Measurements from ENCODE around the gene EXO5. TPM values are rescaled to one million over a fixed set of nuclear protein-coding genes. Genes with fewer than 3 reads are reported as not detected.
A peak's percentile ranks its signal among the peaks of the same experiment; 100 is the strongest.

The EXO5 gene
- total and polyA plus RNA-seq, 2 of the 13 experiments (the other 11 are each of a cell fraction or from before 2014, with no cell fraction given): 9.9 to 20.5 TPM

DNA sequence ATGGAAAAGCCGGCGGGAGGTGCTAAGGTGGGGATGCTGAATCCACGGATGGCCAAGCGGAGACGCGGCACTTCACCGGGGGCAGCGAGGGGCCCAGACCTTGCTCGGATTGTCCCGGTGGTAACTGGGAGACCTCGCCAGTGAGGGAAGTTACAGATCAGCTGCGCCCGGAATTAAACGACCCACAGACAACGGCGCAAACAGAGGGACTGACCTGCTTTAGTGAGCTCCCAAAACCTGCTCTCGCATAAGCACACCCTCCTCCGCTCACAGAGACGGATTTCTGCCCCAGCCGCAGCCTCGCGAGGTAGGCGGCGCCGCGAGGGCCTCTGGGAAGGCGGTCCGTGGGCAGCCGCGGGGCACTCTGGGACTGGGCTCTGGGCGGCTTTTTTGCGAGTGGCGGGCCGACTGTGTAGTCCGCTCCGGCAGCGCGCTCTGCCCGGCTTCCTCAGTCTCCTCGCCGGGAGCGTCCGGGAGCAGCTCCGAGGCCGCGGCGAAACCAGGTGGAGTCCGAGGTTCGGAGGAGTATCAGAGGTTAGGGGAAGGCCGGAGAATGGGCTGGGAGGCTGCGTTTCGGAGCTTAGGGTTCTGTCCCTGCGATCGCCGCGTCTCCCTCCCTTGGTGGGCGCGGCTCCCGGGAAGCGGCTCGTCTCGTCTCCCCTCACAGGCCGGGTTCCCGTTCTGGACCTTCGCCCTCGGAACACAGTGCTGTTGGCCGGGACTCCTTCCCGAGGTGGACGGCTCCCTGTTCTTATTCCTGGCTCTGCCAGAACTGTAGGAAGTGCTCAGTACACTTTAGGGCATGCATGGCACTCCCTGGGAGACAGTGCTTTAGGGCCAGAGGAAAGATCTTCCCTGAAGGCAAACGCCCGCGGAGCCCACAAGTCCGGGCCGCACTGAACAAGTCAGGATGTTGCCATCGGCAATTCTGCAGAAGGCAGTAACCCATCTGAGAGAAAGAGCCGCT is at the start of gene EXO5 (continued):
- TF ChIP-seq, protein P1, sequence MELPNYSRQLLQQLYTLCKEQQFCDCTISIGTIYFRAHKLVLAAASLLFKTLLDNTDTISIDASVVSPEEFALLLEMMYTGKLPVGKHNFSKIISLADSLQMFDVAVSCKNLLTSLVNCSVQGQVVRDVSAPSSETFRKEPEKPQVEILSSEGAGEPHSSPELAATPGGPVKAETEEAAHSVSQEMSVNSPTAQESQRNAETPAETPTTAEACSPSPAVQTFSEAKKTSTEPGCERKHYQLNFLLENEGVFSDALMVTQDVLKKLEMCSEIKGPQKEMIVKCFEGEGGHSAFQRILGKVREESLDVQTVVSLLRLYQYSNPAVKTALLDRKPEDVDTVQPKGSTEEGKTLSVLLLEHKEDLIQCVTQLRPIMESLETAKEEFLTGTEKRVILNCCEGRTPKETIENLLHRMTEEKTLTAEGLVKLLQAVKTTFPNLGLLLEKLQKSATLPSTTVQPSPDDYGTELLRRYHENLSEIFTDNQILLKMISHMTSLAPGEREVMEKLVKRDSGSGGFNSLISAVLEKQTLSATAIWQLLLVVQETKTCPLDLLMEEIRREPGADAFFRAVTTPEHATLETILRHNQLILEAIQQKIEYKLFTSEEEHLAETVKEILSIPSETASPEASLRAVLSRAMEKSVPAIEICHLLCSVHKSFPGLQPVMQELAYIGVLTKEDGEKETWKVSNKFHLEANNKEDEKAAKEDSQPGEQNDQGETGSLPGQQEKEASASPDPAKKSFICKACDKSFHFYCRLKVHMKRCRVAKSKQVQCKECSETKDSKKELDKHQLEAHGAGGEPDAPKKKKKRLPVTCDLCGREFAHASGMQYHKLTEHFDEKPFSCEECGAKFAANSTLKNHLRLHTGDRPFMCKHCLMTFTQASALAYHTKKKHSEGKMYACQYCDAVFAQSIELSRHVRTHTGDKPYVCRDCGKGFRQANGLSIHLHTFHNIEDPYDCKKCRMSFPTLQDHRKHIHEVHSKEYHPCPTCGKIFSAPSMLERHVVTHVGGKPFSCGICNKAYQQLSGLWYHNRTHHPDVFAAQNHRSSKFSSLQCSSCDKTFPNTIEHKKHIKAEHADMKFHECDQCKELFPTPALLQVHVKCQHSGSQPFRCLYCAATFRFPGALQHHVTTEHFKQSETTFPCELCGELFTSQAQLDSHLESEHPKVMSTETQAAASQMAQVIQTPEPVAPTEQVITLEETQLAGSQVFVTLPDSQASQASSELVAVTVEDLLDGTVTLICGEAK (IDR thresholded peaks at IDR 0.05): no peak
- TF ChIP-seq, protein P1 (CRISPR knock-in tag; IDR thresholded peaks at IDR 0.05): peak; percentile 86
- TF ChIP-seq, protein P2, sequence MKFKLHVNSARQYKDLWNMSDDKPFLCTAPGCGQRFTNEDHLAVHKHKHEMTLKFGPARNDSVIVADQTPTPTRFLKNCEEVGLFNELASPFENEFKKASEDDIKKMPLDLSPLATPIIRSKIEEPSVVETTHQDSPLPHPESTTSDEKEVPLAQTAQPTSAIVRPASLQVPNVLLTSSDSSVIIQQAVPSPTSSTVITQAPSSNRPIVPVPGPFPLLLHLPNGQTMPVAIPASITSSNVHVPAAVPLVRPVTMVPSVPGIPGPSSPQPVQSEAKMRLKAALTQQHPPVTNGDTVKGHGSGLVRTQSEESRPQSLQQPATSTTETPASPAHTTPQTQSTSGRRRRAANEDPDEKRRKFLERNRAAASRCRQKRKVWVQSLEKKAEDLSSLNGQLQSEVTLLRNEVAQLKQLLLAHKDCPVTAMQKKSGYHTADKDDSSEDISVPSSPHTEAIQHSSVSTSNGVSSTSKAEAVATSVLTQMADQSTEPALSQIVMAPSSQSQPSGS (CRISPR knock-in tag; IDR thresholded peaks at IDR 0.05): peak; percentile 55; the same call in 1 of the 2 replicates
- TF ChIP-seq ZBTB2 (CRISPR knock-in tag; IDR thresholded peaks at IDR 0.05; ENCODE audit: low read depth) (no peak), HHEX (CRISPR knock-in tag; IDR thresholded peaks at IDR 0.05) (no peak), HOXA3 (CRISPR knock-in tag; IDR thresholded peaks at IDR 0.05) (peak; percentile 86), SP1 (IDR thresholded peaks at IDR 0.05) (no peak), SP1 (CRISPR knock-in tag; IDR thresholded peaks at IDR 0.05) (no peak; the same call in none of the 2 replicates), HMG20B (CRISPR knock-in tag; conservative IDR thresholded peaks at IDR 0.05) (no peak)
- TF ChIP-seq, protein P3, sequence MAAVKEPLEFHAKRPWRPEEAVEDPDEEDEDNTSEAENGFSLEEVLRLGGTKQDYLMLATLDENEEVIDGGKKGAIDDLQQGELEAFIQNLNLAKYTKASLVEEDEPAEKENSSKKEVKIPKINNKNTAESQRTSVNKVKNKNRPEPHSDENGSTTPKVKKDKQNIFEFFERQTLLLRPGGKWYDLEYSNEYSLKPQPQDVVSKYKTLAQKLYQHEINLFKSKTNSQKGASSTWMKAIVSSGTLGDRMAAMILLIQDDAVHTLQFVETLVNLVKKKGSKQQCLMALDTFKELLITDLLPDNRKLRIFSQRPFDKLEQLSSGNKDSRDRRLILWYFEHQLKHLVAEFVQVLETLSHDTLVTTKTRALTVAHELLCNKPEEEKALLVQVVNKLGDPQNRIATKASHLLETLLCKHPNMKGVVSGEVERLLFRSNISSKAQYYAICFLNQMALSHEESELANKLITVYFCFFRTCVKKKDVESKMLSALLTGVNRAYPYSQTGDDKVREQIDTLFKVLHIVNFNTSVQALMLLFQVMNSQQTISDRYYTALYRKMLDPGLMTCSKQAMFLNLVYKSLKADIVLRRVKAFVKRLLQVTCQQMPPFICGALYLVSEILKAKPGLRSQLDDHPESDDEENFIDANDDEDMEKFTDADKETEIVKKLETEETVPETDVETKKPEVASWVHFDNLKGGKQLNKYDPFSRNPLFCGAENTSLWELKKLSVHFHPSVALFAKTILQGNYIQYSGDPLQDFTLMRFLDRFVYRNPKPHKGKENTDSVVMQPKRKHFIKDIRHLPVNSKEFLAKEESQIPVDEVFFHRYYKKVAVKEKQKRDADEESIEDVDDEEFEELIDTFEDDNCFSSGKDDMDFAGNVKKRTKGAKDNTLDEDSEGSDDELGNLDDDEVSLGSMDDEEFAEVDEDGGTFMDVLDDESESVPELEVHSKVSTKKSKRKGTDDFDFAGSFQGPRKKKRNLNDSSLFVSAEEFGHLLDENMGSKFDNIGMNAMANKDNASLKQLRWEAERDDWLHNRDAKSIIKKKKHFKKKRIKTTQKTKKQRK (IDR thresholded peaks at IDR 0.05; ENCODE audit: low read length): no peak
